ENCODE data around the gene BPIFB1. TPM values are rescaled to one million over a fixed set of nuclear protein-coding genes. Genes with fewer than 3 reads are reported as not detected.
A peak's percentile ranks its signal among the peaks of the same experiment; 100 is the strongest.

The BPIFB1 gene
- total RNA-seq, 2 donors from 2014 or later = 0.24 to 0.26 TPM

DNA sequence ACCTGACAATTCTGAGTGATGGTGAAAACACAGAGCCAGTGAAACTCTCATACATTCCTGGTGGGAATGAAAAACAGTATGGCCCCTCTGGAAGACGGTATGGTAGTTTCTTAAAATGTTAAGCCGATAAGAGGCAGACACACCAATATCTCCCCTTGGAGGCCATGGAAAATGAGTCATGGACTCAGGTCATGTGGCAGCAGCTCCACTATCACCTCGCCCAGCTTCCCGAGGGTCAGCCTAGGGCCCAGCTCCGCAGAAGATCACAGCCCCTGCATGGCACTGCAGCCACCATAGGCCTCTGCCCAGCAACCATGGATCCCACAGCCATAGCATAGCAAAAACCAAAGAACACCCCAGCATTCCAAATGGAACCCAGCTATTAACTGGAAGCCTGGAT, 25.8 kb upstream of the BPIFB1 start:
- Mint-ChIP-seq H3K4me3 (no peak overlapping the region), H3K27ac (no peak overlapping the region), H3K9me3 (peaks cover 10% of the 10 kb centered on the region), H3K36me3 (ENCODE audit: low read depth) (no peaks in the 10 kb centered on the region), H3K27me3 (ENCODE audit: insufficient read depth) (peaks cover 20% of the 10 kb centered on the region), H3K4me1 (no peaks in the 10 kb centered on the region)
- WGBS, 2 experiments (ENCODE audit: insufficient coverage in 1 of 2, insufficient read length in 1 of 2) = 85 to 89% methylated on average over 5 of the region's 5 CpGs
- H3K9me3 ChIP-seq (ENCODE audit: control insufficient read depth, low read length) = peaks cover 22% of the 10 kb centered on the region
- TF ChIP-seq, protein P1, sequence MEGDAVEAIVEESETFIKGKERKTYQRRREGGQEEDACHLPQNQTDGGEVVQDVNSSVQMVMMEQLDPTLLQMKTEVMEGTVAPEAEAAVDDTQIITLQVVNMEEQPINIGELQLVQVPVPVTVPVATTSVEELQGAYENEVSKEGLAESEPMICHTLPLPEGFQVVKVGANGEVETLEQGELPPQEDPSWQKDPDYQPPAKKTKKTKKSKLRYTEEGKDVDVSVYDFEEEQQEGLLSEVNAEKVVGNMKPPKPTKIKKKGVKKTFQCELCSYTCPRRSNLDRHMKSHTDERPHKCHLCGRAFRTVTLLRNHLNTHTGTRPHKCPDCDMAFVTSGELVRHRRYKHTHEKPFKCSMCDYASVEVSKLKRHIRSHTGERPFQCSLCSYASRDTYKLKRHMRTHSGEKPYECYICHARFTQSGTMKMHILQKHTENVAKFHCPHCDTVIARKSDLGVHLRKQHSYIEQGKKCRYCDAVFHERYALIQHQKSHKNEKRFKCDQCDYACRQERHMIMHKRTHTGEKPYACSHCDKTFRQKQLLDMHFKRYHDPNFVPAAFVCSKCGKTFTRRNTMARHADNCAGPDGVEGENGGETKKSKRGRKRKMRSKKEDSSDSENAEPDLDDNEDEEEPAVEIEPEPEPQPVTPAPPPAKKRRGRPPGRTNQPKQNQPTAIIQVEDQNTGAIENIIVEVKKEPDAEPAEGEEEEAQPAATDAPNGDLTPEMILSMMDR (conservative IDR thresholded peaks at IDR 0.05) = no peak
- peak; percentile 32 for DNase-seq
- peaks cover 7% of the 10 kb centered on the region for H3K27me3 ChIP-seq (ENCODE audit: control insufficient read depth, insufficient read depth, low read length, poor library complexity, severe bottlenecking)
- H3K4me1 ChIP-seq (ENCODE audit: control insufficient read depth, insufficient read depth, low read length) = no peaks in the 10 kb centered on the region
- H3K9ac ChIP-seq (ENCODE audit: extremely low read depth, low read length, poor library complexity, severe bottlenecking) = no peak overlapping the region
- no peak overlapping the region for H3K4me3 ChIP-seq (ENCODE audit: low read length)
- no peaks in the 10 kb centered on the region for H3K36me3 ChIP-seq (ENCODE audit: control insufficient read depth, insufficient read depth, low read length)
- no peak overlapping the region for H3K27ac ChIP-seq (ENCODE audit: low read depth, low read length)

DNA sequence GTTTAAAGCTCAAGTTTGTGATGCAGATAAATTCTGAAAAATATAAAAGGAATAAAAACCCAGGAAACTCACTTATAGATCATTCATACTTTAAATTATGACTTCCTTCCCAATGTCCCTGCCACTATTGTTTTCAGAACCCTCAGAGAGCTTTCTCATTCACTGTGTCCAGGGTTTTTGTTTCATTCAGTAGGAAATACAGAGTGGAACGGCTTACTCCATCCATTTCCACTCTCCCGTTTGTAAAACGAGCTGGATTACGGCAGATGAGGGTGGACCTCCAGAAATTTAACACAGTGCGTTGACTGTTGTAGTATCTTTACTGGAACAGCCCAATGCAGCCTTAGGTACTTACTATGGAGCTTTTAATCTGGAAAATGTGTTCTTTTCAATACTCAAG, 23.6 kb upstream of the BPIFB1 start:
- WGBS, 2 experiments (ENCODE audit: insufficient coverage in 1 of 2, insufficient read length in 1 of 2) = 93 to 95% methylated on average over 5 of the region's 5 CpGs
- H3K9me3 ChIP-seq (ENCODE audit: control insufficient read depth, low read length) = peaks cover 18% of the 10 kb centered on the region
- Mint-ChIP-seq H3K27ac (no peak overlapping the region), H3K9me3 (peaks cover 8% of the 10 kb centered on the region), H3K27me3 (ENCODE audit: insufficient read depth) (peaks cover 21% of the 10 kb centered on the region), H3K4me1 (no peaks in the 10 kb centered on the region), H3K4me3 (no peak overlapping the region), H3K36me3 (ENCODE audit: low read depth) (no peaks in the 10 kb centered on the region)
- TF ChIP-seq, protein P1 (conservative IDR thresholded peaks at IDR 0.05) = no peak
- H3K9ac ChIP-seq (ENCODE audit: extremely low read depth, low read length, poor library complexity, severe bottlenecking) = no peak overlapping the region
- H3K27me3 ChIP-seq (ENCODE audit: control insufficient read depth, insufficient read depth, low read length, poor library complexity, severe bottlenecking) = peaks cover 7% of the 10 kb centered on the region
- H3K27ac ChIP-seq (ENCODE audit: low read depth, low read length) = no peak overlapping the region
- no peaks in the 10 kb centered on the region for H3K4me1 ChIP-seq (ENCODE audit: control insufficient read depth, insufficient read depth, low read length)
- H3K4me3 ChIP-seq (ENCODE audit: low read length) = no peak overlapping the region
- H3K36me3 ChIP-seq (ENCODE audit: control insufficient read depth, insufficient read depth, low read length) = no peaks in the 10 kb centered on the region
- peak; percentile 1 for DNase-seq

DNA sequence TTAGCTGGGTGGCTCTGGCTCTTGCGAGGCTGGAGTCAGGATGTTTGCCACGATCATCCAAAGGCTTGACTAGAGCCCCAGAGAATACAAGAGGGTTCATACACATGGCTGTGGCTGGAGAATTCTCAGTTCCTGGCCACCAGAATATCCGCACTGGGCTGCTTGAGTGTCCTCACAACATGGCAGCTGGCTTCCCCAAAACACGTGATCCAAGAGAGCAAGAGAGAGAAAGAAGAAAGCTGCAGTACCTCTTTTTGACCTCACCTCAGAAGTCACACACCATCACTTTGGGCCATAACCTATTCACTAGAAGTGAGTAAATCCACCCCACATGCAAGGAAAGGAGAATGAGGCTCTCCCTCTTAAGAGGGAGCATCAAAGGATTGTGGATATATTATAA, 21.5 kb upstream of the BPIFB1 start:
- DNase-seq = peak; percentile 47
- Mint-ChIP-seq H3K36me3 (ENCODE audit: low read depth) (no peaks in the 10 kb centered on the region), H3K9me3 (no peaks in the 10 kb centered on the region), H3K27me3 (ENCODE audit: insufficient read depth) (peaks cover 37% of the 10 kb centered on the region), H3K27ac (no peak overlapping the region), H3K4me3 (no peak overlapping the region), H3K4me1 (no peaks in the 10 kb centered on the region)
- TF ChIP-seq, protein P1 (conservative IDR thresholded peaks at IDR 0.05) = no peak
- peaks cover under 1% of the 10 kb centered on the region for H3K9me3 ChIP-seq (ENCODE audit: control insufficient read depth, low read length)
- no peaks in the 10 kb centered on the region for H3K36me3 ChIP-seq (ENCODE audit: control insufficient read depth, insufficient read depth, low read length)
- no peaks in the 10 kb centered on the region for H3K4me1 ChIP-seq (ENCODE audit: control insufficient read depth, insufficient read depth, low read length)
- WGBS, 2 experiments (ENCODE audit: insufficient coverage in 1 of 2, insufficient read length in 1 of 2) = 90 to 93% methylated on average over 4 of the region's 4 CpGs
- H3K27me3 ChIP-seq (ENCODE audit: control insufficient read depth, insufficient read depth, low read length, poor library complexity, severe bottlenecking) = peaks cover 11% of the 10 kb centered on the region
- no peak overlapping the region for H3K27ac ChIP-seq (ENCODE audit: low read depth, low read length)
- H3K9ac ChIP-seq (ENCODE audit: extremely low read depth, low read length, poor library complexity, severe bottlenecking) = no peak overlapping the region
- no peak overlapping the region for H3K4me3 ChIP-seq (ENCODE audit: low read length)
